Natural killer cell (primary cell): ENCODE results near the gene INHBB. TPM values are rescaled to one million over a fixed set of nuclear protein-coding genes. Genes with fewer than 3 reads are reported as not detected.

Experiments
- ATAC-seq, 3 donors: fragments of 150-1000 bp in 2 of 3; fragments of 200-7000 bp in 1 of 3; cut with Tn5 transposase; 1 replicate in 1 of 3; 2 replicates in 2 of 3; pipeline ENCODE4 v1.10.0; 2021; ENCODE audit warnings: mild to moderate bottlenecking in 2 of 3, moderate library complexity in 2 of 3
- DNase-seq, 2 donors: peaks; one replicate each; pipeline versions ENCODE4 v3.0.0 to v3.0.0-alpha.2; 2013 to 2021; ENCODE audit warnings: mixed read lengths in 1 of 2
- H3K27ac ChIP-seq: one replicate; pipeline ENCODE4 v1.5.1; 2013; ENCODE audit warnings: mild to moderate bottlenecking, low read length
- H3K27me3 ChIP-seq: one replicate; pipeline ENCODE4 v1.6.1; 2013; ENCODE audit warnings: low read length; ENCODE audit not compliant: control insufficient read depth, insufficient read depth
- H3K36me3 ChIP-seq: one replicate; pipeline ENCODE4 v1.6.1; 2013; ENCODE audit warnings: low read length; ENCODE audit not compliant: control insufficient read depth, insufficient read depth
- H3K4me1 ChIP-seq: one replicate; pipeline ENCODE4 v1.6.1; 2013; ENCODE audit warnings: low read length; ENCODE audit not compliant: control insufficient read depth, insufficient read depth
- H3K4me3 ChIP-seq: one replicate; pipeline ENCODE4 v1.5.1; 2013; ENCODE audit warnings: low read length
- H3K9me3 ChIP-seq: one replicate; pipeline ENCODE4 v1.6.1; 2013; ENCODE audit warnings: low read length; ENCODE audit not compliant: control insufficient read depth, insufficient read depth
- H3K27ac Mint-ChIP-seq, 2 donors: one replicate each; pipeline ENCODE4 v1.8.0; 2022; ENCODE audit warnings: mild to moderate bottlenecking in 2 of 2, mixed read lengths in 2 of 2, moderate library complexity in 1 of 2
- H3K27me3 Mint-ChIP-seq, 2 donors: one replicate each; pipeline ENCODE4 v1.8.0; 2022; ENCODE audit warnings: low read depth in 2 of 2, mixed read lengths in 2 of 2
- H3K36me3 Mint-ChIP-seq: one replicate; pipeline ENCODE4 v1.8.0; 2022; ENCODE audit warnings: mixed read lengths
- H3K4me1 Mint-ChIP-seq, 2 donors: one replicate each; pipeline ENCODE4 v1.8.0; 2022; ENCODE audit warnings: mixed read lengths in 2 of 2
- H3K4me3 Mint-ChIP-seq: one replicate; pipeline ENCODE4 v1.8.0; 2022; ENCODE audit warnings: mild to moderate bottlenecking, moderate library complexity, mixed read lengths
- H3K9me3 Mint-ChIP-seq, 2 donors: one replicate each; pipeline ENCODE4 v1.8.0; 2022; ENCODE audit warnings: mixed read lengths in 2 of 2
- WGBS: methylation state at CpG from one replicate; pipeline ENCODE4 v1.1.7; 2013; ENCODE audit warnings: missing lambda C conversion rate; ENCODE audit not compliant: insufficient coverage; 5-methylcytosine and 5-hydroxymethylcytosine counted together
- intact Hi-C: fragments of 100-400 bp; cut with micrococcal nuclease; formaldehyde crosslinking; loops from one replicate; pipeline ENCODE4 v1.14.2; 2022
- total RNA-seq, 4 donors: library from RNA; stranded (reverse); fragments of 120-200 nt in 1 of 4; gene quantifications; one replicate each; pipeline versions ENCODE4 v1.2.3 to v1.2.4, GENCODE V29; 2013 to 2022
- TF ChIP-seq, protein P1 (sequence below): fragments of 200-600 bp; IDR thresholded peaks from one replicate; pipeline ENCODE4 v1.8.0; 2022; ENCODE audit warnings: antibody characterized with exemption

Gene INHBB
- total RNA-seq, 3 donors from 2014 or later (not counting 1 experiment from before 2014, with no cell fraction given), result 0.07 to 0.10 TPM; not detected in 1

DNA sequence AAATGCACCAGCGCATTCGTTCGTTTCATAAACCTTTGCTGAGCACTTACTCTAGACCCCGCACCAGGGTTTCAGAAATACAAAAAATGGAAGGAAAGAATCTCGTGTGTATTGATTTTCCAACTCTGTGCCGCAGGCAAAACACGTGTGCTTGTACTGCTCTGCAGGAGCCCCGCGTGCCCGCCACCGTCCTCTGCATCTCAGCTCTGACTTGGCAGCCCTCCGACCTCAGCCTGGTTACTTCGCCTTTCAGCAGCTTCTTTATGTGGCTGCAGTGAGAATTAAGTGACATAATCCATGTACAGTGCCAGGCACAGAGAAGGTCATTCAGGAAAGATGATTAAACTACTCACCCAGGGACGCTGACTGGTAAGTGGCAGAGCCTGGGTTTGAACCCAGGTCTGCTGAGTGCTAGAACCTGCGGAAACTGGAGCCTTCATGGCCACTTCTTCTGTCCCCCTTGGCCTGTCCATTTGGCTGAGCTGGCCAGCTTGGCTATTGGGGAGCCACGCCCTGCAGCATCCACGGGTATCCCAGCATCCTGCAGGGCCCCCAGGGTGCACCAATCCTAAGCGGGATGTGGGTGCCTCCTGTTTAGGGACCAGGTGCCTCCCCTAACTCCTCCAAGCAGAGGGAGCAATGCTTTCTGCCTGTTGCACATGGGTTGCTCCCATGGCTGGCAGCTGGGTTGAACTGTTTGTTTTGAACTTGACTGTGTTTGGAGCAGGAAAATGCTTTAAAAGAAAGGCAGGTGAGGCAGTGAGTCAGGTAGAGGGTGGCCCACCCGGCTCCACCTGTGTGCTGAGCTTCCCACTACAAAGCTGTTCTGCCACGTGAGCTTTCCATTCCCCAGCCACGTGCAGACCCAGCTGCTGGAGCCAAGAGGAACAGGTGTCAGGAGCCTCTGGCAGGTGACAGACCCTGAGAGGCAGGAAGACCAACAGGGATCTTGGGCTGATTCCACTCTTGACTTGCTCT lies 34.3 kb downstream of the INHBB start:
- H3K4me3 Mint-ChIP-seq, result no peak overlapping the region
- intact Hi-C loops, result no loop called here
- H3K27ac Mint-ChIP-seq, result no peak overlapping the region
- H3K36me3 Mint-ChIP-seq, result no peaks in the 10 kb centered on the region
- Histone ChIP-seq H3K36me3 (no peaks in the 10 kb centered on the region), H3K4me1 (no peaks in the 10 kb centered on the region), H3K9me3 (no peaks in the 10 kb centered on the region), H3K4me3 (no peak overlapping the region), H3K27me3 (no peaks in the 10 kb centered on the region), H3K27ac (no peak overlapping the region)
- DNase-seq, result no peak
- no peaks in the 10 kb centered on the region for H3K4me1 Mint-ChIP-seq
- ATAC-seq, result no peak
- TF ChIP-seq, protein P1, sequence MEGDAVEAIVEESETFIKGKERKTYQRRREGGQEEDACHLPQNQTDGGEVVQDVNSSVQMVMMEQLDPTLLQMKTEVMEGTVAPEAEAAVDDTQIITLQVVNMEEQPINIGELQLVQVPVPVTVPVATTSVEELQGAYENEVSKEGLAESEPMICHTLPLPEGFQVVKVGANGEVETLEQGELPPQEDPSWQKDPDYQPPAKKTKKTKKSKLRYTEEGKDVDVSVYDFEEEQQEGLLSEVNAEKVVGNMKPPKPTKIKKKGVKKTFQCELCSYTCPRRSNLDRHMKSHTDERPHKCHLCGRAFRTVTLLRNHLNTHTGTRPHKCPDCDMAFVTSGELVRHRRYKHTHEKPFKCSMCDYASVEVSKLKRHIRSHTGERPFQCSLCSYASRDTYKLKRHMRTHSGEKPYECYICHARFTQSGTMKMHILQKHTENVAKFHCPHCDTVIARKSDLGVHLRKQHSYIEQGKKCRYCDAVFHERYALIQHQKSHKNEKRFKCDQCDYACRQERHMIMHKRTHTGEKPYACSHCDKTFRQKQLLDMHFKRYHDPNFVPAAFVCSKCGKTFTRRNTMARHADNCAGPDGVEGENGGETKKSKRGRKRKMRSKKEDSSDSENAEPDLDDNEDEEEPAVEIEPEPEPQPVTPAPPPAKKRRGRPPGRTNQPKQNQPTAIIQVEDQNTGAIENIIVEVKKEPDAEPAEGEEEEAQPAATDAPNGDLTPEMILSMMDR, result no peak
- H3K27me3 Mint-ChIP-seq, result no peaks in the 10 kb centered on the region
- 83% methylated on average over 21 of the region's 21 CpGs for WGBS
- H3K9me3 Mint-ChIP-seq, result no peaks in the 10 kb centered on the region

DNA sequence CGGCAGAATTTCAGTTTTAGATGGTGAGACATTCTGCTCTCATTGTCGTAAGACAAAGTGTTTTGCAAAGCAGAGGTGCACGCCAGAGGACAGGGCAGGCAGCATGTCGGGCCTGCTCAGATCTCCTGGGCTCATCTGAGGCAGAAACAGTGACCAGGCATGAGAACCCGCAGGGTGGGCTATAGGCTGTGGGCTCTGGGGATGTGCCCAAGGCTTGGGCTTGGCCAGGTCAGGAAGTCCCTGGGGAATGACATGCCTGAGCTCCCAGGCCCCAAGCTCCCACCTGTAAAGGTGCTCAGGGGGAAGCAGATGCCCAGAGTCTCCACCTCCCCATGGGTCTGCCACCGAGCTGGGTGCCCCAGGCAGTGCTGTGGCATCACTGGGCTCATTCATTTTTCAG lies 35.3 kb downstream of the INHBB start:
- Histone ChIP-seq H3K4me3 (no peak overlapping the region), H3K9me3 (no peaks in the 10 kb centered on the region), H3K27ac (no peak overlapping the region), H3K4me1 (no peaks in the 10 kb centered on the region), H3K36me3 (no peaks in the 10 kb centered on the region), H3K27me3 (no peaks in the 10 kb centered on the region)
- ATAC-seq (no peak), DNase-seq (no peak)
- H3K9me3 Mint-ChIP-seq, result no peaks in the 10 kb centered on the region
- H3K36me3 Mint-ChIP-seq, result no peaks in the 10 kb centered on the region
- H3K4me3 Mint-ChIP-seq, result no peak overlapping the region
- no peak overlapping the region for H3K27ac Mint-ChIP-seq
- TF ChIP-seq, protein P1, result no peak
- no peaks in the 10 kb centered on the region for H3K27me3 Mint-ChIP-seq
- 78% methylated on average over 6 of the region's 6 CpGs for WGBS
- intact Hi-C loops, result no loop called here
- no peaks in the 10 kb centered on the region for H3K4me1 Mint-ChIP-seq

DNA sequence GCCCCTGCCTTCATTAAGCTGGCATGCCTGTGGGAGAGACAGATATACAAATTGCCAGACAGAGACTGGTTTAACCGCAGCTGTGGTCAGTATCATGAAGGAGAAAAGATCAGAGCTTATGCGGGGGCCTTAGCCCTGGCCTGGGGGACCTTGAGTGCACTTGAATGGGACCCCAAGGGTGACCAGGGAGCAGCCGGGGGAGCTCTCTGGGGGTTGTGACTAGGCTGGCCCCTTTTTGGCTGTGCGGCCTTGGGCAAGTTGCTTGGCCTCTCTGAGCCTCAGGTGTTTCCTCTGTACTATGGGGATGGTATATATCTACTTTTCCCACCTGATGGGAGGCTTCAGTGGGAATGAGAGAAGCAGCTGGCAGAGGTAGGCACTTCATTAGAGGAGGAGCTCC lies 35.7 kb downstream of the INHBB start:
- intact Hi-C loops, result no loop called here
- Histone ChIP-seq H3K9me3 (no peaks in the 10 kb centered on the region), H3K36me3 (no peaks in the 10 kb centered on the region), H3K4me3 (no peak overlapping the region), H3K4me1 (no peaks in the 10 kb centered on the region), H3K27ac (no peak overlapping the region), H3K27me3 (no peaks in the 10 kb centered on the region)
- 92% methylated on average over 4 of the region's 4 CpGs for WGBS
- DNase-seq (no peak), ATAC-seq (no peak)
- H3K27me3 Mint-ChIP-seq, result no peaks in the 10 kb centered on the region
- no peaks in the 10 kb centered on the region for H3K4me1 Mint-ChIP-seq
- no peaks in the 10 kb centered on the region for H3K9me3 Mint-ChIP-seq
- no peak overlapping the region for H3K4me3 Mint-ChIP-seq
- H3K36me3 Mint-ChIP-seq, result no peaks in the 10 kb centered on the region
- TF ChIP-seq, protein P1, result no peak
- no peak overlapping the region for H3K27ac Mint-ChIP-seq
